ENCODE measurements around the gene RIPK3.
"Not testable (repeated sequence)": the region's sequence is repeated elsewhere in the genome, so short reads cannot be mapped to it uniquely, and the experiment has no call there.

Gene RIPK3

DNA sequence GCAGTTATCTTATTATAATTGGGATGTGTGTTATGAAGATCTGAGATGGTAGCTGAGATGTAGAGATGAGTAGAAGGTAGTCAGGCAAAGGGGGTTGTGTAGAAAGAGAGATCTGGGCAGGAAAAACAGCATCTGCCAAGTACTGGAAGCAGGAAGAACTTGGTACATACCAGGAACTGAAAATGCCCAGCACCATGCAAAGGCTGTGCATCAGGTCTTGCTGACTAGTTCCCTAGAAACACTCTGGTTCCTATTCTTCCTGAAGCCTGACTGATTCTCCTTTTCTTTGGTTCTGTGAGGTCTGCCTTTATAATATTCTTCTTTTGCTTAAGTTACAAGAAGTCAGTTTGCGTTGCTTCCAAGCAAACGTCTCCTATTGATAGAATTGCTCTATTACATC, 21.5 kb upstream of the RIPK3 start:
- DNase-seq = no peak
- CTCF ChIA-PET = interaction anchor here (0.7 to 8.8 kb wide), 14 partner anchors 10 to 123 kb away, joined by 3 to 130 read pairs (median 4); partner anchors contain the start of genes ADCY4, CBLN3 and KHNYN
- Histone ChIP-seq H3K9me3 (ENCODE audit: control extremely low read depth in 1 of 5, control insufficient read depth in 4 of 5, insufficient read depth in 2 of 5, low read depth in 1 of 5, low read length in 4 of 5) (peaks cover 0 to 2% (median 0%) of the 10 kb centered on the region in 5 experiments), H3K27me3 (replicated peaks in 2 of 5; ENCODE audit: control insufficient read depth in 4 of 5, insufficient read depth in 5 of 5, low read length in 4 of 5) (peaks cover 0 to 5% (median 2%) of the 10 kb centered on the region in 5 experiments), H3K4me1 (ENCODE audit: control extremely low read depth in 1 of 4, control insufficient read depth in 4 of 4, insufficient read depth in 4 of 4, low read length in 3 of 4) (peaks cover 0 to 6% (median 4%) of the 10 kb centered on the region in 4 experiments), H3K27ac (ENCODE audit: insufficient read depth in 1 of 2, low read depth in 1 of 2, low read length in 2 of 2, poor library complexity in 1 of 2, severe bottlenecking in 2 of 2) (no peak overlapping the region), H3K4me3 (ENCODE audit: control insufficient read depth in 1 of 7, extremely low read depth in 1 of 7, insufficient read depth in 4 of 7, low read depth in 2 of 7, low read length in 6 of 7) (no peak overlapping the region), H3K36me3 (ENCODE audit: control insufficient read depth in 4 of 4, insufficient read depth in 4 of 4, low read length in 3 of 4) (no peaks in the 10 kb centered on the region)
- WGBS (ENCODE audit: insufficient coverage) = no CpG with 5 or more reads among the region's 2 CpGs
- POLR2A ChIA-PET = interaction anchor here (1.4 kb wide), 1 partner anchor 70 kb away, joined by 5 read pairs; no protein-coding TSS in a partner anchor

DNA sequence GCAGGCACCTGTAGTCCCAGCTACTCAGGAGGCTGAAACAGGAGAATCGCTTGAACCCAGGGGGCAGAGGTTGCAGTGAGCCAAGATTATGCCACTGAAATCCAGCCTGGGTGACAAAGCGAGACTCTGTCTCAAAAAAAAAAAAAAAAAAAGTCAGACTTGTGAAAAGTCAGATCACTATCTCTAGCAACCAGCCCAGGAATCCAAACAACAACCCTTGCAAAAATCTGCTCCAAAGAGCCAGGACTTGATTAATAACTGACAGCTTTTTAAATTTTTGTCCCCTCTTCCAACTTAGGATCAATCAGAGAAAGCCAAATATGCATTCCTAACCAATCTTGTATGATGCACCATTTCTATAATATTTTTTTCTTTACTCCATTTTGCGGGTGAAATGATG, 20.5 kb upstream of the RIPK3 start:
- no peak for DNase-seq
- POLR2A ChIA-PET = no interaction called here
- no peaks in the 10 kb centered on the region for H3K36me3 ChIP-seq (ENCODE audit: control insufficient read depth in 4 of 4, insufficient read depth in 4 of 4, low read length in 3 of 4)
- H3K27ac ChIP-seq (ENCODE audit: insufficient read depth in 1 of 2, low read depth in 1 of 2, low read length in 2 of 2, poor library complexity in 1 of 2, severe bottlenecking in 2 of 2) = no peak overlapping the region
- H3K4me3 ChIP-seq (ENCODE audit: control insufficient read depth in 1 of 7, extremely low read depth in 1 of 7, insufficient read depth in 4 of 7, low read depth in 2 of 7, low read length in 6 of 7) = no peak overlapping the region
- H3K4me1 ChIP-seq (ENCODE audit: control extremely low read depth in 1 of 4, control insufficient read depth in 4 of 4, insufficient read depth in 4 of 4, low read length in 3 of 4) = no peaks in the 10 kb centered on the region
- peaks cover 0 to 2% (median 0%) of the 10 kb centered on the region in 5 experiments for H3K9me3 ChIP-seq (ENCODE audit: control extremely low read depth in 1 of 5, control insufficient read depth in 4 of 5, insufficient read depth in 2 of 5, low read depth in 1 of 5, low read length in 4 of 5)
- H3K27me3 ChIP-seq (replicated peaks in 2 of 5; ENCODE audit: control insufficient read depth in 4 of 5, insufficient read depth in 5 of 5, low read length in 4 of 5) = no peaks in the 10 kb centered on the region
- CTCF ChIA-PET = interaction anchor here (1.2 to 8.8 kb wide), 5 partner anchors 17 to 73 kb away, joined by 3 to 130 read pairs (median 4); partner anchors contain the start of genes CBLN3 and KHNYN
- 100% methylated on average over 2 of the region's 3 CpGs for WGBS (ENCODE audit: insufficient coverage)

DNA sequence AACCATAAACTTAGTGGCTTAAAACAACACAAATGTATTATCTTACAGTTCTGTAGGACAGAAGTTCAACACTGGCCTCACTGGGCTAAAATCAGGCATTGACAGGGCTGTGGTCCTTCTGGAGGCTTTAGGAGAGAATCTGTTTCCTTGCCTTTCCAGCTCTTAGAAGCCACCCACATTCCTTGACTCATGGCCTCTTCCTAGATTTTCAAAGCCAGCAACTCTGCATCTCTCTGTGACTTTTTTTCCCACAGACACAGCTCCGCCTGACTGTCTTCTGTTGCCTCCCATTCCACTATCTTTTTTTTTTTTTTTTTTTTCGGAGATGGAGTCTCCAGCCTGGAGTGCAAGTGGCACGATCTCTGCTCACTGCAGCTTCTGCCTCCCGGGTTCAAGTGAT, 16.4 kb upstream of the RIPK3 start:
- H3K27ac ChIP-seq (ENCODE audit: insufficient read depth in 1 of 2, low read depth in 1 of 2, low read length in 2 of 2, poor library complexity in 1 of 2, severe bottlenecking in 2 of 2) = no peak overlapping the region
- no peak for DNase-seq
- no peak overlapping the region for H3K4me3 ChIP-seq (ENCODE audit: control insufficient read depth in 1 of 7, extremely low read depth in 1 of 7, insufficient read depth in 4 of 7, low read depth in 2 of 7, low read length in 6 of 7)
- POLR2A ChIA-PET = no interaction called here
- H3K9me3 ChIP-seq (ENCODE audit: control extremely low read depth in 1 of 5, control insufficient read depth in 4 of 5, insufficient read depth in 2 of 5, low read depth in 1 of 5, low read length in 4 of 5) = peaks cover 0 to 2% (median 0%) of the 10 kb centered on the region in 5 experiments
- 100% methylated on average over 1 of the region's 4 CpGs for WGBS (ENCODE audit: insufficient coverage)
- H3K4me1 ChIP-seq (ENCODE audit: control extremely low read depth in 1 of 4, control insufficient read depth in 4 of 4, insufficient read depth in 4 of 4, low read length in 3 of 4) = no peaks in the 10 kb centered on the region
- no peaks in the 10 kb centered on the region for H3K36me3 ChIP-seq (ENCODE audit: control insufficient read depth in 4 of 4, insufficient read depth in 4 of 4, low read length in 3 of 4)
- H3K27me3 ChIP-seq (replicated peaks in 2 of 5; ENCODE audit: control insufficient read depth in 4 of 5, insufficient read depth in 5 of 5, low read length in 4 of 5) = no peaks in the 10 kb centered on the region
- CTCF ChIA-PET = interaction anchor here (0.7 to 8.8 kb wide), 6 partner anchors 11 to 77 kb away, joined by 3 to 130 read pairs (median 4); partner anchors contain the start of genes CBLN3 and KHNYN

DNA sequence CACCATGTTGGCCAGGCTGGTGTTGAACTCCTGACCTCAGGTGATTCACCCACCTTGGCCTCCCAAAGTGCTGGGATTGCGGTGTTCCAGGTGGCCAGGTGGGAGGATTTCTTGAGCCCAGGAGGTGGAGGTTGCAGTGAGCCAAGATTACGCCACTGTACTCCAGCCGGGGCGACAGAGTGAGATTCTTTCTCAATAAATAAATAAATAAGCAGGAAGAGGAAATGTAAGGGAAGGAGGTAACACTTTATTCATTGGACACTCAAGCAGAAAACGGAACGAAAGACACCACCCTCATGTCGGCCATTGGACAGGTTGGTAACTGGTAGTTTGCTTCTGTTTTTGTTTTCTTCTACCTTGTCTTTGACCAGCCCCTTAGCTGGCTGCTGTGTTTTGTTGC, 15.2 kb upstream of the RIPK3 start:
- ChIA-PET CTCF (no interaction called here), POLR2A (interaction anchor here (0.6 kb wide), 1 partner anchor 82 kb away, joined by 5 read pairs; no protein-coding TSS in a partner anchor)
- WGBS (ENCODE audit: insufficient coverage) = 100% methylated on average over 6 of the region's 7 CpGs
- no peaks in the 10 kb centered on the region for H3K36me3 ChIP-seq (ENCODE audit: control insufficient read depth in 4 of 4, insufficient read depth in 4 of 4, low read length in 3 of 4)
- peaks cover 0 to 2% (median 0%) of the 10 kb centered on the region in 5 experiments for H3K9me3 ChIP-seq (ENCODE audit: control extremely low read depth in 1 of 5, control insufficient read depth in 4 of 5, insufficient read depth in 2 of 5, low read depth in 1 of 5, low read length in 4 of 5)
- no peak overlapping the region for H3K27ac ChIP-seq (ENCODE audit: insufficient read depth in 1 of 2, low read depth in 1 of 2, low read length in 2 of 2, poor library complexity in 1 of 2, severe bottlenecking in 2 of 2)
- no peak overlapping the region for H3K4me3 ChIP-seq (ENCODE audit: control insufficient read depth in 1 of 7, extremely low read depth in 1 of 7, insufficient read depth in 4 of 7, low read depth in 2 of 7, low read length in 6 of 7)
- DNase-seq = no peak
- peaks cover 0 to 2% (median 0%) of the 10 kb centered on the region in 5 experiments for H3K27me3 ChIP-seq (replicated peaks in 2 of 5; ENCODE audit: control insufficient read depth in 4 of 5, insufficient read depth in 5 of 5, low read length in 4 of 5)
- no peaks in the 10 kb centered on the region for H3K4me1 ChIP-seq (ENCODE audit: control extremely low read depth in 1 of 4, control insufficient read depth in 4 of 4, insufficient read depth in 4 of 4, low read length in 3 of 4)

DNA sequence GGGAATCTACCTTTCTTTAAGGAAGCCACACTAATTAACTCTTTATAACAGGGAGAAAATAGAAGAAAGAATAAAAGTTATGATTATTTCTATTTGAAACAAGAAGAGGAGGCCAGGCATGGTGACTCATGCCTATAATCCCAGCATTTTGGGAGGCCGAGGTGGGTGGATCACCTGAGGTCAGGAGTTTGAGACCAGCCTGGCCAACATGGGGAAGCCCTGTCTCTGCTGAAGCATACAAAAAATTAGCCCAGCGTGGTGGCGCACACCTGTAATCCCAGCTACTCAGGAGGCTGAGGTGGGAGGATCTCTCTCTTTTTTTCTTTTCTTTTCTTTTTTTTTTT, 14.7 kb upstream of the RIPK3 start:
- H3K9me3 ChIP-seq (ENCODE audit: control extremely low read depth in 1 of 5, control insufficient read depth in 4 of 5, insufficient read depth in 2 of 5, low read depth in 1 of 5, low read length in 4 of 5); H3K27me3 ChIP-seq (replicated peaks in 2 of 5; ENCODE audit: control insufficient read depth in 4 of 5, insufficient read depth in 5 of 5, low read length in 4 of 5); H3K36me3 ChIP-seq (ENCODE audit: control insufficient read depth in 4 of 4, insufficient read depth in 4 of 4, low read length in 3 of 4); H3K4me3 ChIP-seq (ENCODE audit: control insufficient read depth in 1 of 7, extremely low read depth in 1 of 7, insufficient read depth in 4 of 7, low read depth in 2 of 7, low read length in 6 of 7); DNase-seq; H3K4me1 ChIP-seq (ENCODE audit: control extremely low read depth in 1 of 4, control insufficient read depth in 4 of 4, insufficient read depth in 4 of 4, low read length in 3 of 4); H3K27ac ChIP-seq (ENCODE audit: insufficient read depth in 1 of 2, low read depth in 1 of 2, low read length in 2 of 2, poor library complexity in 1 of 2, severe bottlenecking in 2 of 2); CTCF ChIA-PET: not testable (repeated sequence)
- no CpG with 5 or more reads among the region's 3 CpGs for WGBS (ENCODE audit: insufficient coverage)
- POLR2A ChIA-PET = interaction anchor here (0.6 kb wide), 1 partner anchor 82 kb away, joined by 5 read pairs; no protein-coding TSS in a partner anchor

DNA sequence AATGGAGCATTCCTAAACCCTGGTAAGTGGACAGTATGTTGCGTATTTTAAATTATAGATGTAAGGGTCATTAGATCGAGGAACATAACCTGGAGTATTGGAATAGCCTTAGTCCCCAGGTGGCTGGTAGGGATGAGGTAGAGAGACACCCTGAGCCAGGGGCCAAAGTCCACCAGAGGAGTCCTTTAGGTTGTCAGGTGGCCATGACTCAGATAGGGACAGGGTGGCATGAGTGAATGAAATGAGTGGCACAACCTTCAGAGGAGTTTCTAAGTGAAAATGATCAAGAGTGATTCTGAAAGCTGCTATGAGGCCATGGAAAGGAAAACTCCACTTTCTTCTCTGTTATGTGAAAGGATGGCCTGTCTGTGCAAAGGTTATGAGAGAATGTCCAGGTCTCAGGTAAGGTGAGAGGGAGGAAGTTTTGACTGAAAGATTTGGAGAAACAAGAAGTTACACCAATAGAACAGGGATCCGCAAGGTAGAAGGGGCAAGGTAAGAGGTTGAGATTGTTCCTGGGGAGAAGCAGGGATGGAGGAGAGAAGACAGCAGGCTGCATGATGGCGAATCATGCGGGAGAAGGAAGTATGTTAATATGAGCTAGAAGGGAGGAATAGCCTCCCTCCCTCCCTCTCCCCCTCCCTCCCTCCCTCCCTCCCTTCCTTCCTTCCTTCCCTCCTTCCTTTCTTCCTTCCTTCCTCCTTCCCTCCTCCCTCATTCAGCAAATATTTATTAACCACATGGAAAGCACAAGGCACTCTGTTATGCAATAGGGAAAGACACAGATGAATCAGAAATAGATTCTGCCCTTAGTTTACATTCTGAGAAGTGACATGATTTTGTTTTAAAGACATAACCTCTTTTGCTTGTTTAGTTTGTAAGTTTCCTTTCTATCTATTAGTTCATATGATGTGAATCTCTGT, 14.0 kb upstream of the RIPK3 start:
- Histone ChIP-seq H3K4me1 (ENCODE audit: control extremely low read depth in 1 of 4, control insufficient read depth in 4 of 4, insufficient read depth in 4 of 4, low read length in 3 of 4) (no peaks in the 10 kb centered on the region), H3K36me3 (ENCODE audit: control insufficient read depth in 4 of 4, insufficient read depth in 4 of 4, low read length in 3 of 4) (no peaks in the 10 kb centered on the region), H3K27ac (ENCODE audit: insufficient read depth in 1 of 2, low read depth in 1 of 2, low read length in 2 of 2, poor library complexity in 1 of 2, severe bottlenecking in 2 of 2) (no peak overlapping the region), H3K9me3 (ENCODE audit: control extremely low read depth in 1 of 5, control insufficient read depth in 4 of 5, insufficient read depth in 2 of 5, low read depth in 1 of 5, low read length in 4 of 5) (no peaks in the 10 kb centered on the region), H3K4me3 (ENCODE audit: control insufficient read depth in 1 of 7, extremely low read depth in 1 of 7, insufficient read depth in 4 of 7, low read depth in 2 of 7, low read length in 6 of 7) (no peak overlapping the region), H3K27me3 (replicated peaks in 2 of 5; ENCODE audit: control insufficient read depth in 4 of 5, insufficient read depth in 5 of 5, low read length in 4 of 5) (peaks cover 0 to 2% (median 0%) of the 10 kb centered on the region in 5 experiments)
- ChIA-PET CTCF (interaction anchor here (0.7 to 2.3 kb wide), 3 partner anchors 15 to 84 kb away, joined by 3 to 8 read pairs (median 4); no protein-coding TSS in a partner anchor), POLR2A (no interaction called here)
- 95% methylated on average over 2 of the region's 5 CpGs for WGBS (ENCODE audit: insufficient coverage)
- DNase-seq = no peak

DNA sequence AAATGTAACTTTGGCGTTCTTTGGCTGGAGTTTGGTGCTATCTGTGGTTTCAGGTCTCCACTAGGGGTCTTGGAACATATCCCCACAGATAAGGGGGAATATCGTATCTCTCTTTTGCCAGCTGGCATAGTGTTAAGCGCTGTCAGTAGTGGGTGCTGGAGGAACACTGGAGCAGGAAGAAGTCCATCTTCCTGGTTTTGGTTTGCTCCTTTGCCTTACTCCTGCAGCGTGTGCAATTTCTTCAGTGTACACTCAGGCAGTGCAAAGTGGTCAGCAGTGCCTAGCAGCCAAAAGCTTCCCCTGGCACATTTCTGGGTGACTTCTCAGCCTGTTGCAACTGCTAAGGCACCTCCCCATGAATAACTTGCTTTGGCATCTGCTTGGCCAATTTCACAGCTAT, 11.7 kb upstream of the RIPK3 start:
- H3K36me3 ChIP-seq (ENCODE audit: control insufficient read depth in 4 of 4, insufficient read depth in 4 of 4, low read length in 3 of 4) = no peaks in the 10 kb centered on the region
- POLR2A ChIA-PET = no interaction called here
- H3K27ac ChIP-seq (ENCODE audit: insufficient read depth in 1 of 2, low read depth in 1 of 2, low read length in 2 of 2, poor library complexity in 1 of 2, severe bottlenecking in 2 of 2) = no peak overlapping the region
- H3K4me1 ChIP-seq (ENCODE audit: control extremely low read depth in 1 of 4, control insufficient read depth in 4 of 4, insufficient read depth in 4 of 4, low read length in 3 of 4) = no peaks in the 10 kb centered on the region
- no peak overlapping the region for H3K4me3 ChIP-seq (ENCODE audit: control insufficient read depth in 1 of 7, extremely low read depth in 1 of 7, insufficient read depth in 4 of 7, low read depth in 2 of 7, low read length in 6 of 7)
- 62% methylated on average over 4 of the region's 4 CpGs for WGBS (ENCODE audit: insufficient coverage)
- peaks cover 0 to 2% (median 0%) of the 10 kb centered on the region in 5 experiments for H3K27me3 ChIP-seq (replicated peaks in 2 of 5; ENCODE audit: control insufficient read depth in 4 of 5, insufficient read depth in 5 of 5, low read length in 4 of 5)
- CTCF ChIA-PET = interaction anchor here (0.8 to 2.3 kb wide), 16 partner anchors 9 to 86 kb away, joined by 3 to 10 read pairs (median 4); partner anchors contain the start of gene ADCY4
- DNase-seq = peak in 2 of 3 donors; percentile 33 to 47
- H3K9me3 ChIP-seq (ENCODE audit: control extremely low read depth in 1 of 5, control insufficient read depth in 4 of 5, insufficient read depth in 2 of 5, low read depth in 1 of 5, low read length in 4 of 5) = no peaks in the 10 kb centered on the region
